ENCODE results near the gene ATAD3A. TPM values are rescaled to one million over a fixed set of nuclear protein-coding genes. Genes with fewer than 3 reads are reported as not detected.
"Not testable (repeated sequence)": the region's sequence is repeated elsewhere in the genome, so short reads cannot be mapped to it uniquely, and the experiment has no call there.

The ATAD3A gene
- total and polyA plus RNA-seq, 2 experiments from 2014 or later, result 61.7 to 77.9 TPM

GRCh38 chr1:1489861-1490260, 22.1 kb upstream of the ATAD3A start:
- no peak for DNase-seq (ENCODE audit: low read depth in 1 of 2, low spot score in 1 of 2)
- TF ChIP-seq CTCF (IDR thresholded peaks at IDR 0.05; ENCODE audit: low read depth, low read length), result no peak
- Histone ChIP-seq H3K36me3 (peaks cover 13% of the 10 kb centered on the region), H3K4me3 (no peak overlapping the region), H3K27me3 (no peaks in the 10 kb centered on the region), H3K4me1 (ENCODE audit: low read depth) (no peaks in the 10 kb centered on the region), H3K27ac (no peak overlapping the region), H3K9me3 (ENCODE audit: low read depth) (no peaks in the 10 kb centered on the region)

GRCh38 chr1:1490633-1491230, 21.2 kb upstream of the ATAD3A start:
- Histone ChIP-seq H3K4me1 (ENCODE audit: low read depth) (no peaks in the 10 kb centered on the region), H3K4me3 (no peak overlapping the region), H3K9me3 (ENCODE audit: low read depth) (no peaks in the 10 kb centered on the region), H3K27me3 (no peaks in the 10 kb centered on the region), H3K27ac (no peak overlapping the region), H3K36me3 (peaks cover 13% of the 10 kb centered on the region)
- no peak for TF ChIP-seq CTCF (IDR thresholded peaks at IDR 0.05; ENCODE audit: low read depth, low read length)
- DNase-seq (ENCODE audit: low read depth in 1 of 2, low spot score in 1 of 2), result no peak

- H3K4me3 ChIP-seq, result no peak overlapping the region
- H3K27ac ChIP-seq, result no peak overlapping the region
- no peaks in the 10 kb centered on the region for H3K27me3 ChIP-seq
- peaks cover 13% of the 10 kb centered on the region for H3K36me3 ChIP-seq
- TF ChIP-seq CTCF (IDR thresholded peaks at IDR 0.05; ENCODE audit: low read depth, low read length), result no peak
- H3K4me1 ChIP-seq (ENCODE audit: low read depth), result no peaks in the 10 kb centered on the region
- DNase-seq (ENCODE audit: low read depth in 1 of 2, low spot score in 1 of 2), result no peak
- no peaks in the 10 kb centered on the region for H3K9me3 ChIP-seq (ENCODE audit: low read depth)
Measured at GRCh38 chr1:1491601-1492000, 20.4 kb upstream of the ATAD3A start.

GRCh38 chr1:1494311-1494710, 17.7 kb upstream of the ATAD3A start:
- not testable (repeated sequence) for H3K4me1 ChIP-seq (ENCODE audit: low read depth); H3K27me3 ChIP-seq; H3K4me3 ChIP-seq; DNase-seq (ENCODE audit: low read depth in 1 of 2, low spot score in 1 of 2); H3K27ac ChIP-seq; H3K9me3 ChIP-seq (ENCODE audit: low read depth)
- H3K36me3 ChIP-seq, result peaks cover 11% of the 10 kb centered on the region

- DNase-seq (ENCODE audit: low read depth in 1 of 2, low spot score in 1 of 2); H3K4me1 ChIP-seq (ENCODE audit: low read depth); H3K9me3 ChIP-seq (ENCODE audit: low read depth); H3K27me3 ChIP-seq; H3K4me3 ChIP-seq; H3K27ac ChIP-seq: not testable (repeated sequence)
- peaks cover 11% of the 10 kb centered on the region for H3K36me3 ChIP-seq
Measured at GRCh38 chr1:1495461-1495975, 16.4 kb upstream of the ATAD3A start.

- peak; percentile 72 to 73 for DNase-seq (ENCODE audit: low read depth in 1 of 2, low spot score in 1 of 2)
- H3K36me3 ChIP-seq; H3K27me3 ChIP-seq; H3K4me1 ChIP-seq (ENCODE audit: low read depth); H3K9me3 ChIP-seq (ENCODE audit: low read depth): not testable (repeated sequence)
- peak; percentile 62 for TF ChIP-seq CTCF (IDR thresholded peaks at IDR 0.05; ENCODE audit: low read depth, low read length)
- peak overlapping the region; percentile 90 for H3K27ac ChIP-seq
- peak overlapping the region; percentile 6 for H3K4me3 ChIP-seq
Measured at GRCh38 chr1:1504777-1505365, 7.1 kb upstream of the ATAD3A start.
